ENCODE measurements around the gene SCGB3A1.

Gene SCGB3A1

GRCh38 chr5:180626661-180627385, 35.5 kb upstream of the SCGB3A1 start:
- H3K4me3 ChIP-seq (ENCODE audit: low read length): no peak overlapping the region
- no peak for DNase-seq (ENCODE audit: low read depth, low spot score)

- no peak overlapping the region for H3K4me3 ChIP-seq (ENCODE audit: low read length)
- DNase-seq (ENCODE audit: low read depth, low spot score): no peak
Observed at GRCh38 chr5:180625791-180626660, 34.7 kb upstream of the SCGB3A1 start.

GRCh38 chr5:180625125-180625790, 34.0 kb upstream of the SCGB3A1 start:
- DNase-seq (ENCODE audit: low read depth, low spot score): no peak
- no peak overlapping the region for H3K4me3 ChIP-seq (ENCODE audit: low read length)

- DNase-seq (ENCODE audit: low read depth, low spot score): no peak
- H3K4me3 ChIP-seq (ENCODE audit: low read length): no peak overlapping the region
Observed at GRCh38 chr5:180624587-180624986, 33.3 kb upstream of the SCGB3A1 start.

- no peak for DNase-seq (ENCODE audit: low read depth, low spot score)
- no peak overlapping the region for H3K4me3 ChIP-seq (ENCODE audit: low read length)
Observed at GRCh38 chr5:180623844-180624243, 32.5 kb upstream of the SCGB3A1 start.

- H3K4me3 ChIP-seq (ENCODE audit: low read length): no peak overlapping the region
- DNase-seq (ENCODE audit: low read depth, low spot score): no peak
Observed at GRCh38 chr5:180623411-180623834, 32.1 kb upstream of the SCGB3A1 start.

GRCh38 chr5:180622910-180623309, 31.6 kb upstream of the SCGB3A1 start:
- DNase-seq (ENCODE audit: low read depth, low spot score): no peak
- no peak overlapping the region for H3K4me3 ChIP-seq (ENCODE audit: low read length)

GRCh38 chr5:180621311-180621710, 30.0 kb upstream of the SCGB3A1 start:
- no peak for DNase-seq (ENCODE audit: low read depth, low spot score)
- H3K4me3 ChIP-seq (ENCODE audit: low read length): no peak overlapping the region

- no peak for DNase-seq (ENCODE audit: low read depth, low spot score)
- H3K4me3 ChIP-seq (ENCODE audit: low read length): no peak overlapping the region
Observed at GRCh38 chr5:180620014-180620413, 28.7 kb upstream of the SCGB3A1 start.

- H3K4me3 ChIP-seq (ENCODE audit: low read length): peak overlapping the region; percentile 73
Observed at GRCh38 chr5:180619563-180619915, 28.2 kb upstream of the SCGB3A1 start.

GRCh38 chr5:180618829-180619562, 27.7 kb upstream of the SCGB3A1 start:
- DNase-seq (ENCODE audit: low read depth, low spot score): peak; percentile 66
- peak overlapping the region; percentile 73 for H3K4me3 ChIP-seq (ENCODE audit: low read length)

More at GRCh38 chr5:180619563-180619915, 28.2 kb upstream of the SCGB3A1 start:
- DNase-seq (ENCODE audit: low read depth, low spot score): no peak

- no peak for DNase-seq (ENCODE audit: low read depth, low spot score)
- H3K4me3 ChIP-seq (ENCODE audit: low read length): peak overlapping the region; percentile 73
Observed at GRCh38 chr5:180618487-180618828, 27.2 kb upstream of the SCGB3A1 start.

- DNase-seq (ENCODE audit: low read depth, low spot score): no peak
Observed at GRCh38 chr5:180613814-180614188, 22.5 kb upstream of the SCGB3A1 start.

GRCh38 chr5:180613188-180613813, 22.0 kb upstream of the SCGB3A1 start:
- no peak overlapping the region for H3K4me3 ChIP-seq (ENCODE audit: low read length)
- no peak for DNase-seq (ENCODE audit: low read depth, low spot score)

More at GRCh38 chr5:180613814-180614188, 22.5 kb upstream of the SCGB3A1 start:
- H3K4me3 ChIP-seq (ENCODE audit: low read length): no peak overlapping the region

GRCh38 chr5:180612683-180613082, 21.4 kb upstream of the SCGB3A1 start:
- H3K4me3 ChIP-seq (ENCODE audit: low read length): no peak overlapping the region
- DNase-seq (ENCODE audit: low read depth, low spot score): no peak

GRCh38 chr5:180611140-180611850, 20.0 kb upstream of the SCGB3A1 start:
- no peak for DNase-seq (ENCODE audit: low read depth, low spot score)

GRCh38 chr5:180609817-180610550, 18.7 kb upstream of the SCGB3A1 start:
- H3K4me3 ChIP-seq (ENCODE audit: low read length): no peak overlapping the region
- no peak for DNase-seq (ENCODE audit: low read depth, low spot score)

More at GRCh38 chr5:180611140-180611850, 20.0 kb upstream of the SCGB3A1 start:
- H3K4me3 ChIP-seq (ENCODE audit: low read length): no peak overlapping the region

- DNase-seq (ENCODE audit: low read depth, low spot score): no peak
- H3K4me3 ChIP-seq (ENCODE audit: low read length): no peak overlapping the region
Observed at GRCh38 chr5:180609386-180609785, 18.1 kb upstream of the SCGB3A1 start.
